Panc1 (cell line): ENCODE measurements around the gene PRXL2A. TPM values are rescaled to one million over a fixed set of nuclear protein-coding genes. Genes with fewer than 3 reads are reported as not detected.

ENCODE experiments used
- ATAC-seq: fragments of 200-7000 bp; cut with Tn5 transposase; 2 replicates; pipeline ENCODE4 v1.9.1; 2020; ENCODE audit warnings: mild to moderate bottlenecking, moderate library complexity
- BruUV-seq: library from RNA; stranded (reverse); fragments of 400-500 nt; replicated peaks from 2 replicates; lab custom pipeline; 2021; lab: Mats Ljungman, UMichigan
- CTCF ChIA-PET: fragments of 300-600 bp; sonication (Branson Sonifier 250); formaldehyde crosslinking; loops from one replicate; lab custom pipeline; 2022; ENCODE audit warnings: antibody characterized with exemption; lab: Charles Lee
- POLR2A ChIA-PET: fragments of 300-600 bp; sonication (Branson Sonifier 250); formaldehyde crosslinking; loops from one replicate; lab custom pipeline; 2022; ENCODE audit warnings: antibody characterized with exemption; lab: Charles Lee
- DNase-seq: peaks from one replicate; pipeline ENCODE4 v3.0.0-alpha.2; 2010; ENCODE audit warnings: low read depth, low spot score
- H3K27ac ChIP-seq: 2 replicates; pipeline ENCODE4 v1.5.1; 2011; ENCODE audit warnings: mild to moderate bottlenecking, low read length, inconsistent platforms
- H3K27me3 ChIP-seq: fragments of 200-500 bp; sonication (Bioruptor generic); 2 replicates; pipeline ENCODE4 v1.6.0; 2014; ENCODE audit warnings: low read length, inconsistent platforms; ENCODE audit not compliant: control insufficient read depth, insufficient read depth
- H3K36me3 ChIP-seq: fragments of 200-500 bp; sonication (Bioruptor generic); 2 replicates; pipeline ENCODE4 v1.5.1; 2014; ENCODE audit warnings: inconsistent platforms, mild to moderate bottlenecking, low read length, moderate library complexity; ENCODE audit not compliant: control insufficient read depth, insufficient read depth
- H3K4me1 ChIP-seq: 2 replicates; pipeline ENCODE4 v1.5.1; 2011; ENCODE audit warnings: inconsistent platforms, mild to moderate bottlenecking, low read length, moderate library complexity; ENCODE audit not compliant: control insufficient read depth, insufficient read depth
- H3K4me3 ChIP-seq, 2 experiments: 2 replicates each; pipeline ENCODE4 v1.5.1; 2011 to 2012; ENCODE audit warnings: low read depth in 2 of 2, low read length in 2 of 2, mild to moderate bottlenecking in 2 of 2, inconsistent platforms in 1 of 2, moderate library complexity in 1 of 2
- H3K9me3 ChIP-seq: fragments of 200-500 bp; sonication (Bioruptor generic); 2 replicates; pipeline ENCODE4 v1.5.1; 2014; ENCODE audit warnings: low read depth, mild to moderate bottlenecking, inconsistent platforms, low read length, moderate library complexity; ENCODE audit not compliant: control insufficient read depth, insufficient read depth
- POLR2AphosphoS5 ChIP-seq: IDR thresholded peaks from 2 replicates; pipeline ENCODE4 v1.6.1; 2012; ENCODE audit warnings: mild to moderate bottlenecking, low read depth, low read length, moderate library complexity
- SIN3A ChIP-seq: IDR thresholded peaks from 2 replicates; pipeline ENCODE4 v1.6.1; 2012; ENCODE audit warnings: low read depth, mild to moderate bottlenecking, low read length, moderate library complexity, borderline replicate concordance; ENCODE audit not compliant: insufficient read depth
- TCF7L2 ChIP-seq: IDR thresholded peaks from 2 replicates; pipeline ENCODE4 v1.6.1; 2011; ENCODE audit warnings: mild to moderate bottlenecking, low read depth, low read length, inconsistent platforms
- in situ Hi-C: cut with HindIII; loops from 2 replicates; pipeline ENCODE4 v1.10.0; 2016; ENCODE audit warnings: low sequenced_read_pairs, low pct_unique_long_range_greater_than_20kb
- intact Hi-C: fragments of 100-400 bp; cut with micrococcal nuclease; formaldehyde crosslinking; loops from one replicate; pipeline ENCODE4 v1.10.0; 2022; ENCODE audit not compliant: unreplicated experiment
- total RNA-seq: library from RNA; stranded (reverse); gene quantifications from one replicate; pipeline ENCODE4 v1.2.1, GENCODE V29; 2021; ENCODE audit not compliant: unreplicated experiment
- TF ChIP-seq, protein P1 (sequence below), 2 experiments: IDR thresholded peaks; 2 replicates each; pipeline ENCODE4 v1.6.1; 2011 to 2012; ENCODE audit warnings: low read depth in 2 of 2, control low read depth in 1 of 2, low read length in 1 of 2, mild to moderate bottlenecking in 1 of 2, moderate library complexity in 1 of 2; ENCODE audit not compliant: insufficient read depth in 1 of 2
- TF ChIP-seq, protein P2 (sequence below): fragments of 450-650 bp; IDR thresholded peaks from 2 replicates; pipeline ENCODE4 v1.5.1; 2017; ENCODE audit warnings: mild to moderate bottlenecking

The PRXL2A gene
- total RNA-seq, 1 experiment from 2014 or later, result 89.0 TPM

DNA sequence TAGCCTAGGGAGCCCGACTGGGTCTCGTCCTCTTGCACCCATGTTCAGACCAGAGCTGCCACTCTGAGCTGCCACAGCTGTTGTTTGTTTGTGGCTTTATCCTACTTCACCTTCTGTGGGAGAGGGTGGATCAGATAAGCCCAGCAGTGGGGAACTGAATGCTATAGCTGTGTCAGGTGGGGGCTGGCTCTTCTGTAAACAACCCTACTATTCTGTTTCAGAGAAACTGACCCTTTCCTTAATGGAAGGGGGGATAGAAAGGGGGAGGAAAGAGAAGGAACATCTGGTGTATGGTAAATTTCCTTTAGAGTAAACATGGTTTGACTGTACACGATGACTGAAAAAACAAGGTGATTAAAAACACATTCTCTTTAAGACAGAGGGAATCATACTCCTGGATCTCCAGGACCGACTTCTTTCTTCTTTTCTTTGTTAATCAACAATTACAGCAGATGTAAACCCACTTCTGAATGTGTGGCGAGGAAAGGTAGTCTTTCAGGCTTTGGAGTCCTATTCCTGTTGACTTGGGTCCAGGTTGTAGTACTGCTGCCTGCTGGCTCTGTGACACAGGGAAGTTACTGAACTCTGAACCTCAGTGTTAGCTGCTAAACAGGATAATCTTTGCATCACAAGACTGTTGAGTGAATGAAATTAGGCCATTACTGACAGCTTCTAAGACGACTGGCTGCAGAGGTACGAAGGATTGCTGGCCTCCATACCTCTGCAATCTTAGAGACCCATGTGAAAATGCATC lies 6.0 kb downstream of the PRXL2A start:
- no peak for ATAC-seq
- no TSS peak for BruUV-seq
- intact Hi-C loops, result no loop called here
- peaks cover 13% of the 10 kb centered on the region; the same call in 1 of the 2 replicates for H3K4me1 ChIP-seq
- no peak overlapping the region for H3K27ac ChIP-seq
- ChIA-PET POLR2A (no interaction called here), CTCF (interaction anchor here (0.7 kb wide), 1 partner anchor 91 kb away, joined by 3 read pairs; no protein-coding TSS in a partner anchor)
- H3K27me3 ChIP-seq, result no peaks in the 10 kb centered on the region
- H3K36me3 ChIP-seq, result no peaks in the 10 kb centered on the region
- in situ Hi-C loops, result no loop called here
- no peak for TF ChIP-seq SIN3A
- TF ChIP-seq, protein P1, sequence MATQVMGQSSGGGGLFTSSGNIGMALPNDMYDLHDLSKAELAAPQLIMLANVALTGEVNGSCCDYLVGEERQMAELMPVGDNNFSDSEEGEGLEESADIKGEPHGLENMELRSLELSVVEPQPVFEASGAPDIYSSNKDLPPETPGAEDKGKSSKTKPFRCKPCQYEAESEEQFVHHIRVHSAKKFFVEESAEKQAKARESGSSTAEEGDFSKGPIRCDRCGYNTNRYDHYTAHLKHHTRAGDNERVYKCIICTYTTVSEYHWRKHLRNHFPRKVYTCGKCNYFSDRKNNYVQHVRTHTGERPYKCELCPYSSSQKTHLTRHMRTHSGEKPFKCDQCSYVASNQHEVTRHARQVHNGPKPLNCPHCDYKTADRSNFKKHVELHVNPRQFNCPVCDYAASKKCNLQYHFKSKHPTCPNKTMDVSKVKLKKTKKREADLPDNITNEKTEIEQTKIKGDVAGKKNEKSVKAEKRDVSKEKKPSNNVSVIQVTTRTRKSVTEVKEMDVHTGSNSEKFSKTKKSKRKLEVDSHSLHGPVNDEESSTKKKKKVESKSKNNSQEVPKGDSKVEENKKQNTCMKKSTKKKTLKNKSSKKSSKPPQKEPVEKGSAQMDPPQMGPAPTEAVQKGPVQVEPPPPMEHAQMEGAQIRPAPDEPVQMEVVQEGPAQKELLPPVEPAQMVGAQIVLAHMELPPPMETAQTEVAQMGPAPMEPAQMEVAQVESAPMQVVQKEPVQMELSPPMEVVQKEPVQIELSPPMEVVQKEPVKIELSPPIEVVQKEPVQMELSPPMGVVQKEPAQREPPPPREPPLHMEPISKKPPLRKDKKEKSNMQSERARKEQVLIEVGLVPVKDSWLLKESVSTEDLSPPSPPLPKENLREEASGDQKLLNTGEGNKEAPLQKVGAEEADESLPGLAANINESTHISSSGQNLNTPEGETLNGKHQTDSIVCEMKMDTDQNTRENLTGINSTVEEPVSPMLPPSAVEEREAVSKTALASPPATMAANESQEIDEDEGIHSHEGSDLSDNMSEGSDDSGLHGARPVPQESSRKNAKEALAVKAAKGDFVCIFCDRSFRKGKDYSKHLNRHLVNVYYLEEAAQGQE (IDR thresholded peaks at IDR 0.05; ENCODE audit: insufficient read depth in 1 of 2, low read depth in 2 of 2, low read length in 1 of 2), result no peak
- TF ChIP-seq TCF7L2, result no peak
- no peak for TF ChIP-seq POLR2AphosphoS5
- H3K9me3 ChIP-seq, result no peaks in the 10 kb centered on the region
- no peak overlapping the region for H3K4me3 ChIP-seq
- no peak for DNase-seq

GRCh38 chr10:80415734-80416478 lies 7.6 kb downstream of the PRXL2A start:
- intact Hi-C loops (no loop called here), in situ Hi-C loops (no loop called here)
- ChIA-PET POLR2A (no interaction called here), CTCF (no interaction called here)
- BruUV-seq, result no TSS peak
- Histone ChIP-seq H3K9me3 (no peaks in the 10 kb centered on the region), H3K36me3 (no peaks in the 10 kb centered on the region), H3K4me1 (peaks cover 6% of the 10 kb centered on the region; the same call in 1 of the 2 replicates), H3K27me3 (no peaks in the 10 kb centered on the region), H3K27ac (no peak overlapping the region), H3K4me3 (no peak overlapping the region)
- TF ChIP-seq SIN3A, result no peak
- TF ChIP-seq TCF7L2, result no peak
- TF ChIP-seq, protein P1 (IDR thresholded peaks at IDR 0.05; ENCODE audit: insufficient read depth in 1 of 2, low read depth in 2 of 2, low read length in 1 of 2), result no peak
- no peak for TF ChIP-seq POLR2AphosphoS5
- TF ChIP-seq, protein P2, sequence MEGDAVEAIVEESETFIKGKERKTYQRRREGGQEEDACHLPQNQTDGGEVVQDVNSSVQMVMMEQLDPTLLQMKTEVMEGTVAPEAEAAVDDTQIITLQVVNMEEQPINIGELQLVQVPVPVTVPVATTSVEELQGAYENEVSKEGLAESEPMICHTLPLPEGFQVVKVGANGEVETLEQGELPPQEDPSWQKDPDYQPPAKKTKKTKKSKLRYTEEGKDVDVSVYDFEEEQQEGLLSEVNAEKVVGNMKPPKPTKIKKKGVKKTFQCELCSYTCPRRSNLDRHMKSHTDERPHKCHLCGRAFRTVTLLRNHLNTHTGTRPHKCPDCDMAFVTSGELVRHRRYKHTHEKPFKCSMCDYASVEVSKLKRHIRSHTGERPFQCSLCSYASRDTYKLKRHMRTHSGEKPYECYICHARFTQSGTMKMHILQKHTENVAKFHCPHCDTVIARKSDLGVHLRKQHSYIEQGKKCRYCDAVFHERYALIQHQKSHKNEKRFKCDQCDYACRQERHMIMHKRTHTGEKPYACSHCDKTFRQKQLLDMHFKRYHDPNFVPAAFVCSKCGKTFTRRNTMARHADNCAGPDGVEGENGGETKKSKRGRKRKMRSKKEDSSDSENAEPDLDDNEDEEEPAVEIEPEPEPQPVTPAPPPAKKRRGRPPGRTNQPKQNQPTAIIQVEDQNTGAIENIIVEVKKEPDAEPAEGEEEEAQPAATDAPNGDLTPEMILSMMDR, result no peak
- DNase-seq (no peak), ATAC-seq (no peak)
